ENCODE data around the gene ALDH6A1.

ALDH6A1 gene

DNA sequence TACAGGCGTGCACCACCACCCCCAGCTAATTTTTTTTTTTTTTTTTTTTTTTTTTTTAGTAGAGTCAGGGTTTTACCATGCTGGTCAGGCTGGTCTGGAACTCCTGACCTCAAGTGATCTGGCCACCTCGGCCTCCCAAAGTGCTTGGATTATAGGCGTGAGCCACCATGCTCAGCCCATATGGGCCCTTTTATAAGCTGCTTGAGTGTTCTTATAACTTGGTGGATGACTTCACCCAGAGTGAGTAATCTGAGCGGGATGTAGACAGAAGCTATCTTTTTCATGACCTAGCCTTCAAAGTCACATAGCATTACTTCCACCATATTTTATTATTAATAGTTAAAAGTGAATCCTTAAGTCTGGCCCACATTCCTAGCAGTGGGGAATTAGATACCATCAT is 48.7 kb downstream of the ALDH6A1 start:
- TF ChIP-seq, protein P1, sequence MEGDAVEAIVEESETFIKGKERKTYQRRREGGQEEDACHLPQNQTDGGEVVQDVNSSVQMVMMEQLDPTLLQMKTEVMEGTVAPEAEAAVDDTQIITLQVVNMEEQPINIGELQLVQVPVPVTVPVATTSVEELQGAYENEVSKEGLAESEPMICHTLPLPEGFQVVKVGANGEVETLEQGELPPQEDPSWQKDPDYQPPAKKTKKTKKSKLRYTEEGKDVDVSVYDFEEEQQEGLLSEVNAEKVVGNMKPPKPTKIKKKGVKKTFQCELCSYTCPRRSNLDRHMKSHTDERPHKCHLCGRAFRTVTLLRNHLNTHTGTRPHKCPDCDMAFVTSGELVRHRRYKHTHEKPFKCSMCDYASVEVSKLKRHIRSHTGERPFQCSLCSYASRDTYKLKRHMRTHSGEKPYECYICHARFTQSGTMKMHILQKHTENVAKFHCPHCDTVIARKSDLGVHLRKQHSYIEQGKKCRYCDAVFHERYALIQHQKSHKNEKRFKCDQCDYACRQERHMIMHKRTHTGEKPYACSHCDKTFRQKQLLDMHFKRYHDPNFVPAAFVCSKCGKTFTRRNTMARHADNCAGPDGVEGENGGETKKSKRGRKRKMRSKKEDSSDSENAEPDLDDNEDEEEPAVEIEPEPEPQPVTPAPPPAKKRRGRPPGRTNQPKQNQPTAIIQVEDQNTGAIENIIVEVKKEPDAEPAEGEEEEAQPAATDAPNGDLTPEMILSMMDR (conservative IDR thresholded peaks at IDR 0.05; ENCODE audit: low read depth) = no peak
- no peak for DNase-seq (ENCODE audit: low spot score)
- no peak overlapping the region for H3K27ac ChIP-seq
- ChIA-PET POLR2A (ENCODE audit: low non-redundant PET) (interaction anchor here (0.6 kb wide), 1 partner anchor 29 kb away, joined by 9 read pairs; no protein-coding TSS in a partner anchor), CTCF (interaction anchor here (0.6 kb wide), 1 partner anchor 11 kb away, joined by 3 read pairs; no protein-coding TSS in a partner anchor)

- TF ChIP-seq, protein P1 (conservative IDR thresholded peaks at IDR 0.05; ENCODE audit: low read depth) = no peak
- POLR2A ChIA-PET (ENCODE audit: low non-redundant PET) = no interaction called here
- no peak overlapping the region for H3K27ac ChIP-seq
- no peak for DNase-seq (ENCODE audit: low spot score)
- CTCF ChIA-PET = no interaction called here
These were observed 49.7 kb downstream of the ALDH6A1 start for GRCh38 chr14:74034572-74034971.

GRCh38 chr14:74029136-74029535 is 55.1 kb downstream of the ALDH6A1 start:
- ChIA-PET POLR2A (ENCODE audit: low non-redundant PET) (no interaction called here), CTCF (interaction anchor here (0.6 kb wide), 1 partner anchor 357 kb away, joined by 3 read pairs; no protein-coding TSS in a partner anchor)
- TF ChIP-seq, protein P1 (conservative IDR thresholded peaks at IDR 0.05; ENCODE audit: low read depth) = no peak
- DNase-seq (ENCODE audit: low spot score) = no peak
- no peak overlapping the region for H3K27ac ChIP-seq

- DNase-seq (ENCODE audit: low spot score) = no peak
- TF ChIP-seq, protein P1 (conservative IDR thresholded peaks at IDR 0.05; ENCODE audit: low read depth) = no peak
- CTCF ChIA-PET = interaction anchor here (0.7 kb wide), 1 partner anchor 792 kb away, joined by 4 read pairs; no protein-coding TSS in a partner anchor
- POLR2A ChIA-PET (ENCODE audit: low non-redundant PET) = no interaction called here
- H3K27ac ChIP-seq = no peak overlapping the region
These were observed 61.9 kb downstream of the ALDH6A1 start for GRCh38 chr14:74022346-74022745.

DNA sequence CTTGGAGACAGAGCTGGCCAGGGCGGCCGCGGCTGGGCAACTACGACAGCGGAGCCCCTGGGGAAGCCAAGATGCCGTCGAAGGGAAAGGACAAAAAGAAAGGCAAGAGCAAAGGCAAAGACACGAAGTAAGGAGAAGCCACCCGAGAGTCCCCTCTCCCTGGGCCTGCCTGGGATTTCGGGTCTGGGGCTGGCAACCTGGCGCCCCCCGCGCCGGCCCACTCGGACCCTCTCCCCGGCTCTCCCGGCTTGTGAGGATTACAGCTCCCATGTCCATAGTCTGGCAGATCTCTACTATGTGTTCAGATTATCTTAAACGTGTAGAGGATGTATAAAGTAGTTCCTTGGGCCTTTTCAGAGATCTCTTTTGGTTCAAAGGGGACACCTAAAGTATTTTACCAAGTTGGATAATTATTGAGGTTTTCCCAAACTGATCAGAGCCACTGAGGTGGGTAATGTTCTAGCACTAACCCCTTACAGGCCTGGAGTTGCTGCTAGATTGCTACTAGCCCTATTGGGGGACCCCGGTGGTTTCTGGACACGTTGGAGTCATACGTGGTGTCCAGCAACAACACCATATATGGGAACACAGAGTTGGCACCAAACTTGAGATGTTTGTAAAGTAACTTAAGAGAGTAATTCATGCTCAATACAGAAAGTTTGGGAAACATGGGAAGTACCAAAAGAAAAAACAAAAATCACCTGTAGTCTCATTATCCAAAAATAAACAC is 64.7 kb downstream of the ALDH6A1 start:
- DNase-seq (ENCODE audit: low spot score) = peak; percentile 16
- ChIA-PET POLR2A (ENCODE audit: low non-redundant PET) (no interaction called here), CTCF (no interaction called here)
- TF ChIP-seq, protein P1 (conservative IDR thresholded peaks at IDR 0.05; ENCODE audit: low read depth) = no peak
- H3K27ac ChIP-seq = peak overlapping the region; percentile 99

- peak within 1 kb of the TSS; percentile 99 for H3K27ac ChIP-seq
- TF ChIP-seq, protein P1 (conservative IDR thresholded peaks at IDR 0.05; ENCODE audit: low read depth) = no peak
- peak; percentile 95 for DNase-seq (ENCODE audit: low spot score)
- CTCF ChIA-PET = no interaction called here
- POLR2A ChIA-PET (ENCODE audit: low non-redundant PET) = no interaction called here
These were observed 65.5 kb downstream of the ALDH6A1 start, which contains the start of the genes BBOF1 and ENTPD5 for GRCh38 chr14:74018586-74019407. TSS of gene BBOF1 (plus strand) at chr14:74019349. CDS start at chr14:74019479, 130 bp downstream. TSS of gene ENTPD5 (minus strand) at chr14:74019288. CDS start at chr14:73988102, 31,186 bp downstream.

Data from RWPE1 (cell line).